ENCODE data around the gene NOSTRIN. TPM values are rescaled to one million over a fixed set of nuclear protein-coding genes. Genes with fewer than 3 reads are reported as not detected.

The NOSTRIN gene
- 10 to 100 TPM; 14.9 to 56.1 TPM for total RNA-seq

- peak within 1 kb of the TSS; percentile 9 to 28 for H3K4me3 ChIP-seq
- H3K27me3 ChIP-seq (replicated peaks; ENCODE audit: insufficient read depth), result no peaks in the 10 kb centered on the region
- intact Hi-C loops (cut with DNase I), result no loop called here
- H3K36me3 ChIP-seq, result no peaks in the 10 kb centered on the region
- DNase-seq (ENCODE audit: low spot score), result peak; percentile 17
- peak within 1 kb of the TSS; percentile 0 to 33 for H3K27ac ChIP-seq
- WGBS, result 31% methylated on average over 10 of the region's 10 CpGs
- H3K9me3 ChIP-seq, result no peaks in the 10 kb centered on the region
- TF ChIP-seq POLR2A (IDR thresholded peaks at IDR 0.05), result no peak
- peak; percentile 25 for TF ChIP-seq POLR2AphosphoS5 (IDR thresholded peaks at IDR 0.05)
- TF ChIP-seq CTCF (IDR thresholded peaks at IDR 0.05), result no peak
- no peaks in the 10 kb centered on the region for H3K4me1 ChIP-seq (replicated peaks)
Measured at GRCh38 chr2:168801961-168802858, at the start of gene NOSTRIN. TSS of gene NOSTRIN (plus strand) at chr2:168802637. CDS start at chr2:168802647, 10 bp downstream.

- intact Hi-C loops (cut with DNase I), result loop anchor here (10.0 kb wide), 1 partner anchor 49 kb away; no protein-coding TSS in a partner anchor
- TF ChIP-seq POLR2AphosphoS5 (IDR thresholded peaks at IDR 0.05) (no peak), POLR2A (IDR thresholded peaks at IDR 0.05) (no peak), CTCF (IDR thresholded peaks at IDR 0.05) (no peak)
- Histone ChIP-seq H3K27me3 (replicated peaks; ENCODE audit: insufficient read depth) (no peaks in the 10 kb centered on the region), H3K4me1 (replicated peaks) (no peaks in the 10 kb centered on the region), H3K9me3 (no peaks in the 10 kb centered on the region), H3K27ac (no peak overlapping the region), H3K36me3 (no peaks in the 10 kb centered on the region), H3K4me3 (no peak overlapping the region)
- no peak for DNase-seq (ENCODE audit: low spot score)
- WGBS, result 94% methylated on average over 8 of the region's 8 CpGs
Measured at GRCh38 chr2:168753765-168754329, 48.6 kb upstream of the NOSTRIN start.

GRCh38 chr2:168757223-168757622, 45.2 kb upstream of the NOSTRIN start:
- H3K9me3 ChIP-seq, result no peaks in the 10 kb centered on the region
- no peak for DNase-seq (ENCODE audit: low spot score)
- H3K27ac ChIP-seq, result no peak overlapping the region
- no peaks in the 10 kb centered on the region for H3K27me3 ChIP-seq (replicated peaks; ENCODE audit: insufficient read depth)
- WGBS, result 79% methylated on average over 3 of the region's 3 CpGs
- H3K4me1 ChIP-seq (replicated peaks), result no peaks in the 10 kb centered on the region
- intact Hi-C loops (cut with DNase I), result loop anchor here (10.0 kb wide), 1 partner anchor 52 kb away; no protein-coding TSS in a partner anchor
- H3K36me3 ChIP-seq, result no peaks in the 10 kb centered on the region
- TF ChIP-seq POLR2A (IDR thresholded peaks at IDR 0.05) (no peak), POLR2AphosphoS5 (IDR thresholded peaks at IDR 0.05) (no peak), CTCF (IDR thresholded peaks at IDR 0.05) (no peak)
- H3K4me3 ChIP-seq, result no peak overlapping the region

GRCh38 chr2:168758970-168759820, 43.2 kb upstream of the NOSTRIN start:
- intact Hi-C loops (cut with DNase I), result loop anchor here (2.0 to 10.0 kb wide), 2 partner anchors 54 to 412 kb away; no protein-coding TSS in a partner anchor
- TF ChIP-seq POLR2A (IDR thresholded peaks at IDR 0.05) (no peak), CTCF (IDR thresholded peaks at IDR 0.05) (peak in 3 of 4 experiments; percentile 56 to 74 (median 66)), POLR2AphosphoS5 (IDR thresholded peaks at IDR 0.05) (no peak)
- no peak overlapping the region for H3K27ac ChIP-seq
- peak; percentile 33 for DNase-seq (ENCODE audit: low spot score)
- no peaks in the 10 kb centered on the region for H3K27me3 ChIP-seq (replicated peaks; ENCODE audit: insufficient read depth)
- H3K9me3 ChIP-seq, result no peaks in the 10 kb centered on the region
- no peaks in the 10 kb centered on the region for H3K36me3 ChIP-seq
- 13% methylated on average over 3 of the region's 3 CpGs for WGBS
- H3K4me1 ChIP-seq (replicated peaks), result no peaks in the 10 kb centered on the region
- no peak overlapping the region for H3K4me3 ChIP-seq

Measured in prostate gland (tissue), 2 donors.